ENCODE data around the gene TRIM60.
"Not testable (repeated sequence)": the region's sequence is repeated elsewhere in the genome, so short reads cannot be mapped to it uniquely, and the experiment has no call there.

TRIM60 gene

DNA sequence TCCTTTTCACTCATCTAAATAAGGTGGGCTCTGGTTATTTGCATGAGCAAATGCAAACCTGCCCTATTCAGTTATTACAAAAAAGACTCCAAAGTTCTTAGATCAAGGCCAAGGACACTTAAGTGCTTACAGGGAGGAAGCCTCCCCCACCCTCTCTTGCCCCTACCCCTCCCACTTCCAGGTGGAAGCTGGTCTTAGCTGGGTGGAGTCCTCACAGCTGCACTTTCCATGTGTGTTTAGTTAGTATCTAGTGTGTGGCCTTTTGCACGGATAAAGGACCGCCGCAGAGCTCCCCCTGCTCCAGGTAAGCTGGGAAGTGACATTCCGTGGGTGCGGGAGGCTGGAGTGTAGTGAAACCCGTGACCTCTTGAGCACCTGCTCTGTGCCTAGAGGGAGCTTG lies 21.8 kb downstream of the TRIM60 start, which contains the start of gene TRIM75:
Gene TRIM75 (plus strand): TSS at position 222 of the 400 bp plus-strand sequence. CDS start 5,282 bp downstream, outside the sequence.
- no peak for DNase-seq (ENCODE audit: low spot score)

GRCh38 chr4:165055601-165056000 lies 23.8 kb downstream of the TRIM60 start:
- DNase-seq (ENCODE audit: low spot score) = no peak

DNA sequence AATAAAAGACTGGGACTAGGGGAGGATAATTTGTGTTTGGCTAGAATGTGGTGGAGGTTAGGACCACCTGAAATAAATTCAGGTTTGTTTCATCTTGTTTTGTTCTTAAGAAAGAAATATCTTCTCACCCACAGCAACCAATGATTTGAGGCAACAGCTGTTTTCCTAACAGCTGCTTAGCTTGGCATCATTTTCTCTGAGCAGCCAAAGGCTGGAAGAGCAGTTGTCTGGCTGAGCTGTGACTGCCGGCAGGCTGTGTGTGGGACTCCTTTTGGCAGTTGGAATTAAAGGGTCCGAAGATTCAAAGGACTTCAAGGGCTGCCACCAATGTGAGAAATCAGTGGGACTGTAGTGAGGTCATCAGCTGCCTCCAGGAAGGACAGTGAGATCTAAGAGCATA lies 26.9 kb downstream of the TRIM60 start:
- no peak for DNase-seq (ENCODE audit: low spot score)

DNA sequence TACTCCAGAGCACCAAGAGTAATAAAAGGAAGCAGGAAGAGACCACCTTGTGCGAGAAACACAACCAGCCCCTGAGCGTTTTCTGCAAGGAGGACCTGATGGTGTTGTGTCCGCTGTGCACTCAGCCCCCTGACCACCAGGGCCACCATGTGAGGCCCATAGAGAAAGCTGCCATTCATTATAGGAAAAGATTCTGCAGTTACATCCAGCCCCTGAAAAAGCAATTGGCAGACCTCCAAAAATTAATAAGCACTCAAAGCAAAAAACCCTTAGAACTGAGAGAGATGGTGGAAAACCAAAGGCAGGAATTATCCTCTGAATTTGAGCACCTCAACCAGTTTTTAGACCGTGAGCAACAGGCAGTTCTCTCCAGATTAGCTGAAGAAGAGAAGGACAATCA lies 27.6 kb downstream of the TRIM60 start:
- no peak for DNase-seq (ENCODE audit: low spot score)

- DNase-seq (ENCODE audit: low spot score) = no peak
Measured at GRCh38 chr4:165060938-165061337, 29.1 kb downstream of the TRIM60 start.

DNA sequence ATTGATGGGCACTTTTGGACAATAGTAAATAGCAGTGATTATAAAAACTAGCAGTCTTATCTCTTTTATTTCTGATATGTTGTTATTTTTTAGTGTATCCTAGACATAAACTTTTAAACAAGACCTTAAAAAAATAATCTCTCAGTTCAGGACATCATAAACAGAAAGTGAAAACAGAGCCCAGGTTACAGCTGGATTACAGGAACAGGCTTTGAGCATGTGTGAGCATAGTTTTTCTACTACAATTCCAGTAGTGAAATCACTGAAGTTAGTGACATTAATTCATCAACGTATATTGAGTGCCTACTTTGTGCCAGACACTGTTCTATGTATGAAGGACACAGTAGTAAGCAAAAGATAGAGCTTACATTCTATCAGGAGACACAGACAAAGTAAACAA lies 38.8 kb downstream of the TRIM60 start:
- no peak for DNase-seq (ENCODE audit: low spot score)

DNA sequence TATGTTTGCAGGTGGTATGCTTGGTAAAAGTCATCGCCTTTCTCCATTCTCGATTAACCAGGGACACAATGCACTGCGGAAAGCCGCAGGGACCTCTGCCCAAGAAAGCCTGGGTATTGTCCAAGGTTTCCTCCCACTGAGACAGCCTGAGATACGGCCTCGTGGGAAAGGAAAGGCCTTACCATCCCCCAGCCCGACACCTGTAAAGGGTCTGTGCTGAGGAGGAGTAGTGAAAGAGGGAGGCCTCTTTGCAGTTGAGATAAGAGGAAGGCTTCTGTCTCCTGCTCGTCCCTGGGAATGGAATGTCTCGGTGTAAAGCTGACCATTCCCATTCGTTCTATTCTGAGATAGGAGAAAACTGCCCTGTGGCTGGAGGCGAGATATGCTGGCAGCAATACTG lies 41.5 kb downstream of the TRIM60 start:
- DNase-seq (ENCODE audit: low spot score) = not testable (repeated sequence)

- DNase-seq (ENCODE audit: low spot score) = no peak
Measured at GRCh38 chr4:165077034-165077578, 45.3 kb downstream of the TRIM60 start.

DNA sequence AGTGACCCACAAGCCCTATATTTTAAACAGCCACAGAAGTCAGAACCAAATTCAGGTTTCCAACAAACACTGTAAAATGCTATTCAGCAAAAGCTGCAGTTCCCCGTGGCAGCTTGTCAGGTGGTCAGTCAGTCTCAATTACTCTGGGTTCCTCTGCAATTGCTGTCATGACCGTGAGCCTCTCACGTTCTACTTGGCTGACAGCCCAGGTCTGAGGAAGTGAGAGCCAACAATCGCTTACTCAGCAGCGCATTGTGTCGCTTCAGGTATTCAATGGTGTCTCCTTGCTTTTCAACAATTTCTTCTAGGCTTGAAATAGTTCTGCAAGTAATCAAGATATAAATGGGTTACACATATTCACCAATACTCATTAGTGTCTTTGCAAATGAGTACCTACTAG lies 47.7 kb downstream of the TRIM60 start:
- DNase-seq (ENCODE audit: low spot score) = no peak

DNA sequence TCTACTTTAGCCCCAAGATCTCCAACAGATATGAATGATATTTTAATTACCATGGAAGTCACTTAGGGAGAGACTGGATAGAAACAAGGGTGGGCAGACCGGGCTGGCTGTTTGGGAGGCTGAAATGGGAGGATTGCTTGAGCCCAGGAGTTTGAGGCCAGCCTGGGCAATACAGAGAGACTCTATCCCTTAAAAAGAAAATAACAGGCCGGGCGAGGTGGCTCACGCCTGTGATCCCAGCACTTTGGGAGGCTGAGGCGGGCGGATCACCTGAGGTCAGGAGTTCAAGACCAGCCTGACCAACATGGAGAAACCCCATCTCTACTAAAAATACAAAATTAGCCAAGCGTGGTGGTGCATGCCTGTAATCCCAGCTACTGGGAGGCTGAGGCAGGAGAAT lies 53.0 kb downstream of the TRIM60 start:
- not testable (repeated sequence) for DNase-seq (ENCODE audit: low spot score)

GRCh38 chr4:165085946-165086345 lies 54.1 kb downstream of the TRIM60 start:
- DNase-seq (ENCODE audit: low spot score) = no peak

DNA sequence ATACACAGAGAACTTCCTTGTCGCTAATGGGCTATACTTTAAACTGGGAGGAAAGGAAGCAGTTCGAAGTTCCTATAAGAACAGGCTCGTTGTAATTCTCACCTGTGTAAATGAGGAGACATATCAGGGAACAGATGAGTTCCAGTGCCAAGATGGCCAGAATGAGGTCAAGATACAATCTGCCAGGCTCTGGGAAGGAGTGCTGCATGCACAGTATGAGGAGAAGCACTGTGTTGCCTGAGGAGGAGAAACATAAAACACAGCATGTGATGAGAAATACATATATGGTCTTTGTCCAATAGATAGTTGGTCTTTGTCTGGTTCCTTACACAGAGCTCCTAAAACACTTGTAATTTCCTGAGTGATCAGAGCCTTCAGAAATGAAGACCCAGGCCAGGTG lies 56.6 kb downstream of the TRIM60 start:
- DNase-seq (ENCODE audit: low spot score) = no peak
